ENCODE data around the gene PARD3.

Gene PARD3

DNA sequence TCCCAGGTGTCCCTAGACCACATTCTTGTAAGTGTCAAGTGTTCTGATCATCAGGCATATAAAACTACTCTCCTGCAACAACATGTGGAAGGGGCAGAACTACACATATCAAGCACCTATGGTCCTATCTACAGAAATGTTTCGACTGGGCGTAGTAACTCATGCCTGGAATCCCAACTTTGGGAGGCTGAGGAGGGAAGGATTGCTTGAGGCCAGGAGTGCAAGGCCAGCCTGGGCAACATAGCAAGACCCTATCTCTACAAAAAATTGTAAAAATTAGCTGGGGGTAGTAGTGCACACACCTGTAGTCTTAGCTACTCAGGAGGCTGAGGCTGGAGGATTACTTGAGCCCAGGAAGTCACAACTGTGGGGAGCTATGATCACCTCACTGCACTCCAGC lies 244.2 kb downstream of the PARD3 start:
- DNase-seq: no peak

DNA sequence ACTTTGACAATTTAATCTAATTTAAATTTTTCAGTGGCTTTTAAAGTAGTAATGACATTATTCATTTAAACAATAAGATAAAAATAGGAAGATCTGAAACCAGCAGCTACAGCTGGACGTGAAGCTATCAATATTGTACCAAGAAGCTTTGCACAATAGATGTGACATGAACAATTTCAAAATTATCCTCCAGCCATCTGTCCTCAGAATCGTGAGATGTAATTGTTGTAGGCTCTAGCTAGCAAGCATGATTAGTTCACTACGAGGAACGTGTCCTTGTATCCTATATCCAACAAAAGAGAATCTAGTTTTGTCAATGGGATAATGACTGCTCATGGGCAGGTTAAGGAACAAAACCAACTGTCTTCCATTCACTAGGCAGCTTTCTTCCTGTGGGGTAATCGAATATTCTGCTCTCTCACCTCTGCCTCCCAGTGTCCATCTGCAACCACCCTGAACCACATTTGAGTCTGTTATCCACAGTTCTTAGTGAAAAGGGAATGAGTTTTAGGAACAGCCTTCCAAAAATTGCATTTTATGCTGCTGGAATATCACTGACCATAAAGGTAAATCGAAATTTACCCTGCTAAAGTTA lies 247.3 kb downstream of the PARD3 start:
- DNase-seq: no peak

DNA sequence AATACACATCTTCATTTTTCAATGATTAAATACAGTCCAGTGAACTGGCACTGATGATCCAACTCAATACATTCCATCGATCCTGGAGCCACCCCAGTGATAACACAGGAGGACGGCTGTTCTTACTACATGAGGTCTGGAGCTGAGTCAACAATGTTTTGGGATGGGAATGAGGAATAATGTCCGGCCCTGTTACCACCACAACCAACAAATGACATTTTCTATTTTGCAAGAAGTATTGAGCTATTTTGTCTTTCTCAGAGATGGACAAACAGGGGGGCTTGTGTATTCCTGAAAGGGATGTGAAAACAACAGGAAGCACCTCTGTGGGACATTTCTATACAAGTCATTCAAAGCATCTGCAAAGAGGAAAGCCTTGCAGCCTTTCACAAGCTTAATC lies 249.2 kb downstream of the PARD3 start:
- DNase-seq: no peak

DNA sequence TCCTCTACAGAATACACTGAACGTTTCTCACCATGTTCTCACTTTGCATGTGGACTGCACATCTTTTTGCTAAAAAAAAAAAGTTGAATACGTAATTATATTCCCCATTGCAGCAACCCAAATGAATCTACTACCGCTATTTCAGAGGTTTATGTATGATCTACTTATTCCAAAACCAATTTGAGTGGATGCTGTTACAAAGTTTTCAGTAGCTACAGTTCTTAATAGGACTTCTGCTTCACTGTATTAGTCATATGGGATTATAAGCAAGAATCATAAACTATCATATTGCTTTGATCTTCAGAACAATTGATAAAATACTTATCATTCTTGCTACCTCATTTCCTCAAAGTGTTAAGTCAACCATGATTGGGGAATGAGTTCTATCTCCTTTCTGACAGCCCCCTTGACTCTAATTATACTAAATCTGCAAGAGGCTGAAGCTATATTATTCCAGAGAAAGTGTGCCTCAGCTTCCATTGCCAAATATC lies 257.0 kb downstream of the PARD3 start:
- DNase-seq: no peak

DNA sequence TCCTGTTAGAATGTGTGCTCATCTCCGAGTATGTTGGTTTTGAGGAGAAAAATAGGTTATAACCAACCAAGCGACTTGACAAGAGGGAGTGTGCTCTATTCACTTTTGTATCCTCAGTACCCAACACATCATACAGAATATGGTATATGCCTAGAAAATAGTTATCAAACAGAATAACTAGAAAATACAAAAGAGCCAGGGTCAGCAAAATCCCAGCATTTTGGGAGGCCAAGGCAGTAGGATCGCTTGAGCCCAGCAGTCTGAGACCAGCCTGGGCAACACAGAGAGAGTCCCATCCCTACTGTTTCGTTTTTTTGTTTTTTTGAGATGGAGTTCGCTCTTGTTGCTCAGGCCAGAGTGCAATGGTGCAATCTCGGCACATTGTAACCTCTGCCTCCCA lies 257.9 kb downstream of the PARD3 start:
- no peak for DNase-seq

DNA sequence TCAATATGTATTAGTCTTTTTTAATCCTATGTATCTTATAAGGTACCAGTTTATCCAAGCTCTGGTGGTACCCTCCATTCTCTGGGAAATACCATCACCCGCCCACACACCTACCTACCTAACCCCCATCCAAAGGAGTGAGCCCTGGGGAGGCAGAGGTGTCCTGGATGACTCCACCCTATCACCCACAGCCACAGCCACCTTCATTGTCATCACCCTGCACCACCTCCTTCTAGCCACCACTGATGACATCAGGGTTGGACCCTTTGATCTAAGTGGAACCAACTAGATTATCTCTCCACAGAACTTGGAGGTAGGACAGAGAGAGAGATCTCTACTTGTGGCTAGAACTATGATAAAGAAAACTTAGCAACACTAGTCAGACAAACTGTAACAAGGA lies 259.4 kb downstream of the PARD3 start:
- no peak for DNase-seq

DNA sequence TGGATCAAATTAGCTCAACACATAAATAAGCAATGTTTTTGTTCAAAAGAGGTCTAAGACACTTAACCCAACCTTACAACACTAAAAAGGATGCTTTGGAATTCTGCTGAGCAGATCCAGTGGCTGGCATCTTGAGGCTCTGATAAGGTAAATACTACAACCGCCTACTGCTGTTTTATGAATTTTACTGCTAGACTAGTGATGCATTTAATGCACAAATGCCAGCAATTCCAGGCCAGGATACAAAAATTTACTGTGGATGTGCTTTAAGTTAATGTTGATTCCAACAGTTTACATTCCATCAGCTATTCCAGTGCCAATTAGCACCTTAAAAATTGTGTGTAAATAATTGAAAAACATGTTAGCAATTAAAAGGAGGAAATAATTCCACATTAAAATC lies 261.3 kb downstream of the PARD3 start:
- no peak for DNase-seq

DNA sequence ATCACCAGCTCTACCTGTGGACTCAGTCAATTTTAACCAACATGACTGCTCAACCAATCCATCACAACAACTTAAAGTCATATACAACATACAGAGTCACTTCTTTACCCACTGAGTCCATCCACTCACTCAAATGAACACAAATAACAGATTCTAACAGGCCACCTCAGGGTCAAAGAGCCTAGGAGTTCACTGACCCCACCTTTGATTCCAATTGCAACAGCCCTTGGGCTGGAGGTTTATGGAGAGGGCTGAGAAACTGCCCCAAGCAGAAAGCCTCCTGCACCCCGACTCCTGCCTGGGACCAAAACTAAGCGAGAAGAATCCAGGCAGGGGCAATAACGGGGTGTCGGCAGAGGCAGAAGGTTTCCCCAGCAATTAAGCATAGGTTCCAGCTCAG lies 263.8 kb downstream of the PARD3 start:
- DNase-seq: no peak

DNA sequence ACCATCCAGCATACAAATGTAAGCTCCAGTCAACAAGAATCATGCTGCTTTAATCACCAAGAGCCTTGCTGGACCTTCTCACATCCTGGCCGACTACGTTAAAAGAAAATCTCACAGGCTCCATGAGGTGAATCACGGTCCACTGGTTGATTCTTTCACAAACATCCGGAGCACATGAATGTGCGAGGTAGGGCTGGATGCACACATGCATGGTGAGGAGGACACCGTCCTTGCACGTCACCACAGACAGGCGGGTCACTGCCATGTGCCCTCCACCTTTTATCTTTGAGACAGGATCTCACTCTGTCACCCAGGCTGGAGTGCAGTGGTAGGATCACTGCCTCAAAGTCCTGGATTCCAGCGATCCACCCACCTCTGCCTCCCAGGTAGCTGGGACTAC lies 265.1 kb downstream of the PARD3 start:
- no peak for DNase-seq

DNA sequence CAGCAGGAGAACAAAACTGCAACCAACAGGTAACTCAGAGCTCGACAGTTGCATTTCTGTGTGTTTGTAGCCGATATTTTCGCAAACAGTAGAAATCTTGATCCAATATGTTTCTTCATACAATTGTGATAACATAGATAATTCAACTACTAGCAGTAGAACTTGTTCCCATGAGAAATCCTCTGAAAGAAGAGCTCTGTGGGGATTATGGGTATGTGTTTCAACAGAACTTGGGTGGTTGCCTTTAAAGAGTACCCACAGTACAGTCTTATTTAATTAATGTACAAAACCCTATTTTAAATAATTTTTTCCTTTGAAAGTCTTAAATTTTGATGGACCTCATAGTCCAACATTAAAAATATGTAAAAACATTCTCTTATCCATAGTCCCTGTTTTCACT lies 266.1 kb downstream of the PARD3 start:
- no peak for DNase-seq

DNA sequence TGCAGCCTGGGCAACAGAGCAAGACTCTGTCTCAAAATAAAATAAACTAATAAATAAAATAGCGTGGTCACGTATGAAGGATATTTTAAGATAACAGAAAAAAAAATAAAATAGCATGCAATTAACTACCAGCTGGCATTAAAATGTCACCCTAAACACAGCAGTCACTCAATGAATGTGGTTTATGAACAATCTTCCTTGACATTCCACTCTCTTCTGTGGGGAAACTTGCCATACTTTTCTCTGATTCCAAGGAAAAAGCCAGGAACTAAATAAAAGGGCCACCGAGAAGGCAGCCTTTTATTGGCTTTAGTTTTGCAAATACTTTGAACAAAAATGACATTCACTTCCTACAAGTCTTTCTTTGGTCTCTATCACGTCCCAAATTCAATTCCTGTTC lies 266.6 kb downstream of the PARD3 start:
- no peak for DNase-seq

DNA sequence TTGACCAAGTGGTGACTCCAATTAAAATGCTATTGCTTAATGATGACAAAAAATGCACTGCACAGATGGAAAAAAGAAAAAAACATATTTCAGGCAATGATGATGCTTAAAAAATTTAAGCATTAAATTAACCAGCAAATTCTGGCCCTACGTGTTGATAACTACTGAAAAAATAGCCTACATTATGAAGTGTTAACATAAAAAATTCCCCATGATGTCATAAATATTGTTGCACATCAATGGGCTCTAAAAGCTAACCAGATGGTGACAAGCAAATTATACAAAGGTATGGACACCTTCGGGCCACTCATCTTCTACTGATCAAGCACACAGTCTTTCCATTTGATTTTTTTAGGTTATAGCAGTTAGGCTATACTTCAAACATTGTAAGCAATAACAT lies 267.4 kb downstream of the PARD3 start:
- DNase-seq: no peak

DNA sequence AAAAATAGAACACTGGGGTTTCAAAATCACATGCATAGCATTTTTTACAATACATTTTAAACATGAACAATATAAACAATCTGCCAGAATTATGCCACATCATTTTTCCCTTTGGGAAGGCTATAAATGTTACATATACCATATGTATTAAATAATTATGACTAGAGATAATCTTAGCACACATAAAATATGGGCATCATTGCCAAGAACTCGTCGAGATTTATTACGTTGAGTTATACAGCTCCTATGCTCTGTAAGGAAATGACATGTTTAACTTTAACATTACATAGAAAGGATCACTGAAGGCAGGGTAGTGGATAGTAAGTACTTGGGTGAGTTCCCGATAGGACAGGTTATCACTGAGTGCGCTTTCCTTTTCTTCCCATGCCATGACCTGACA lies 267.8 kb downstream of the PARD3 start:
- no peak for DNase-seq

DNA sequence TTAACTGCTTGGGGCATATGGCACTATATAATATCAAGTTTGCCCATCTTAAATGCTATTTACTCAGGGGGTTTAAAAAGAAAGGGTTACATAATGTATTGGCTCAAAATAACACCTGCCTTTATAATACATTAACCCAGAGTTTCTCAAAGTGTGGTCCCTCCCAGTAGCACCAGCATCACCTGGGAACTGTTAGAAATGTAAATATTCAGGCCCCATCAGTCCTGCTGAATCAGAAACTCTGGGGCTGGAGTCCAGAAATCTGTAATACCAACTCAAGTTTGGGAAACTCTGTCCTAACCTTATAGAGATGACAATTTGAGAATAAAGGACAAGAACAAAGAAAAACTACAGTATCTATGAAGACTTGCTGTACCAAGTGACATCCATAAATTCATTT lies 270.7 kb downstream of the PARD3 start:
- no peak for DNase-seq

DNA sequence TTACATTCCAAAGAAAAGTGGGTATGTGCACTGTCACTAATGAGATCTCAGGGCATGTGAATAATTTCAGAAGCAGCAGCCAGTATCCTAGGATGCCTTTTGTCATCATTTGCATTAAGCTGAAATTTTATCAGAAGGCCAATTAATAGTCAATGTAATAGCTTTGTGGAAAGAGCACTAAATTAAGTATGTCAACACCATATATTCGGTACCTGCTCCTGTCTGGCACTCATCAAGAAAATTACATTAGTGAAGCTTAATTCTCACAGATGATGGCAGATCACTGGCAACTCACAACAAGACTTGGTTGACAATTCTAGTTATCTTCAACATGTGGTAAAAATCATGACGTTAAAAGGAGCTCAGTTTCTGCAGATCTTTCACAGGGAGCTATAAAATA lies 271.4 kb downstream of the PARD3 start:
- no peak for DNase-seq

DNA sequence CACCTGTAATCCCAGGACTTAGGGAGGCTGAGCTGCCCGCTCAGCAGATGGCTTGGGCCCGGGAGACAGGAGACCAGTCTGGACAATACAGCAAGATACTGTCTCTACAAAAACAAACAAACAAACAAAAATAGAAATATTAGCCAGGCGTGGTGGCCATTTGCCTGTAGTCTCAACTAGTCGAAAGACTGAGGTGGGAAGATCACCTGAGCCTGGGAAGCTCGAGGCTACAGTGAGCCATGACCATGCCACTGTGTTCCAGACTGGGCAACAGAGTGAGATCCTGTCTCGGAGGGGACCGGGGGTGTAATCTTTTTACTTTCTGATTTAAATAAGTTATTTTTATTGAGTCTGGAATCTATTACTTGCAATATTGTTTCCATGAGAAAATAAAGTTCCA lies 274.6 kb downstream of the PARD3 start:
- no peak for DNase-seq

DNA sequence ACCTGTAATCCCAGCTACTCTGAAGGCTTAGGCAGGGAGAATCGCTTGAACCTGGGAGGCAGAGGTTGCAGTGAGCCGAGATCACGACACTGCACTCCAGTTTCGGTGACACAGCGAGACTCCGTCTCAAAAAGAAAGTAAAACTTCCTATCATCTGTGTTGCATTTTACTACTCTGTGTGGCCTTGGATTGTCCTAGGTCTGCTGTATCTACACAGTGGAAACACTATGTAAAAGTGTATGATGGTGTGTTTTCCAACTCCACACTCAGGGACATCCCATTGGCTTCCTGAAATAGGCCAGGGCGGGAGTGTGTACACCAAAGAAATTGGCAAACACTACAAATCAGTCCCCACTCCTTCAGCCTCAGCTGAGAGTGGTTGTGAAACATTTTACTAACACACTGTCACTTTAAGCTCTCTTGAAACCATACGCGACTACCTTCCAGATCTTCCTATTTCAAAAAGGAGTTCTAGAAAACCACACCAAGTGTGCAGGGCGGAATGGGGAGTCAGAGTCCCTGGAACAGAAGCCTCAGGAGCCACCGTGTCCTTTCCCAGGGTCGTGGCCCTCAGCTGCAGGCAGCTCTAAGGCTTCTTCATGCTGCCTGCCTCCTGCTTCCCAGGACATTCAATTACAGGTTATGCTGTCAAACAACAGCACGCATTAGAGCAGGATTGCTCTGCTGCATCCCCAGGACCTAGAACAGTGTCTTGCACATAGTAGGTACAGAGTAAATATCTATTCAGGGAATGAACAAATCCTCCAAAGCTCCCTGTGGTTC lies 275.4 kb downstream of the PARD3 start:
- DNase-seq: no peak

DNA sequence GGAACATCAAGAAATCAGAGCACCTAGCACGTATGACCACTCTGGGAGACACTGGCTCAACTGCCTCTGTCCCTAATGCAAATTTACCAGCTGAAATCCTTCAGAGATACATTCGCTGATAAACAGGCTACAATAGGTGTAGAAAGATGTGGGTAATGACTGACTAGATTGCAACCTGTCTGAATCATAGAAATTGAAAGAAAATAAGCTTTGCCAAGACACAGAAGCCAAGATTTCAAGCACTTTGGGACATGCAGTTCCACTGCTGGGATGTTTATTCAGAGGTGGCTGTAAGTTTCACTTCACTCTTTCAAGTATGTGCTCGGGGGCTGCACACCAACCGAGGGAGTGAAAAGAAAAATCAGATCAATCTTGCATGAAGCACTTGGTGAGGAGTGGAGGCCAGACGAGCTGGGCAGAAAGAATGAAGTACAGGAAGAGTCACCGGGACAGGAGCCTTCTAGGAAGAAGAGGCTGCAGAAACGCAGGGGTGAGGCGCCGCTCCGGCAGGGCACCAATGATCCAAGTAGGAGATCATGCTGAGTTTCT lies 276.7 kb downstream of the PARD3 start:
- no peak for DNase-seq

DNA sequence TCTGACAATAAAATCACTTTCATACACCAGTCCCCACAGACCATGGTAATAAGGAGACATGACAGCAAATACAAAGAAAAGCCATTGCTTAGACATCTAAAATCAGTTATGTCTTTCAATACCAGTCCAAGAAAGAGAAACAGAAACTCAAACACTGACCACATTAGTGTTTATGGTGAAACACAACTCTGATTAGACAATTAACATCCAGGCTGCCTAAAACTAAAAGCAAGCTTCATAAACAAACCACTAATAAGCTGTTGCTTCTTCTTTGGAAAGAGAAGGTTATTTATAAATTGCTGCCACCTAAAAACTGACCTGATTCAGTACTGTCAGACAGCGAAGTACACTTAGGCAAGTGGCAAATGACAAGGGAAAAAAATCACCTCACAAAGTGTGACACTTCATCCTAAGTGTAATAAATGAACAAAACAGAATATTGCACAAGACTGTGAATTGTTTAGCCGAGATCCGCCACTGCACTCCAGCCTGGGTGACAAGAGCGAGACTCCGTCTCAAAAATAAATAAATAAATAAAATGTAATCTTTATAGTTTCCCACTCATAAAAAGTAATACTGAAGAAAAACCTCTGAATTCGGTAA lies 277.4 kb downstream of the PARD3 start:
- no peak for DNase-seq

DNA sequence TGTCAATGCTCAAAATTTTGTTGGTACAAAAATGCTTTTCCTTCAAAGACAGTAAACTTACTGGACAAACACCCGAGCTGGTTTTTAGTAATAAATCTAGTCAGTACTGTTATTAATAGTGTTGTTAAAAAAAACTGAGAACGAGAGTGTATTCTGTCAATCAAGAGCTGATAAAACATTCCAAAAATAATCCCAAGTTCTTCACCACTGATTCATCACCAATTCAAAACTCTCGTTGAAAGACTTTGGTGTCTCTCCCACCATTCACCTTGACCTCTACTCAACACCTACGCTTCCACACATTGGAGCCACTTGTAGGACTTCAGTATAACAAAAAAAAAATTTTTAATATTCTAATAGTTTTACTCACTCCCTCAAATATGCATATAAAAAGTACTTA lies 279.2 kb downstream of the PARD3 start:
- no peak for DNase-seq

DNA sequence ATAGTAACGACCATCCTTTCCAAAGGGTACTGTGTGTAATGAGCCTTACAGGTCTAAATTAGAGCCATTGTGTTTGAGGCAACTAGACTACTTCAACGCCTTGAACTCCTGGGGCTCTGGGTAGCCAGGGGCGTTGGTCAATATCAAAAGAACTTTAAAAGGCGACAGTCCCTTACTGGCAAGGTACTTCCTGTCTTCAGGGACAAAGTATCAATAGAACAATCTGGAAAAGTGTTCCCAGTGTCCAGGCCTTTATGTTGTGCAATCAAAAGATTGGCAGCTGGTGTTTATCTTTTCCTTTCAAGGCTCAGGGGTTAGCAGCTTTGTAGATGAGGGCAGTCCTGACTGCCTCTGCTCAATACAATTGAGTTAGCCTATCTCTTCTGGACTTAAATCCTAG lies 284.3 kb downstream of the PARD3 start:
- no peak for DNase-seq

DNA sequence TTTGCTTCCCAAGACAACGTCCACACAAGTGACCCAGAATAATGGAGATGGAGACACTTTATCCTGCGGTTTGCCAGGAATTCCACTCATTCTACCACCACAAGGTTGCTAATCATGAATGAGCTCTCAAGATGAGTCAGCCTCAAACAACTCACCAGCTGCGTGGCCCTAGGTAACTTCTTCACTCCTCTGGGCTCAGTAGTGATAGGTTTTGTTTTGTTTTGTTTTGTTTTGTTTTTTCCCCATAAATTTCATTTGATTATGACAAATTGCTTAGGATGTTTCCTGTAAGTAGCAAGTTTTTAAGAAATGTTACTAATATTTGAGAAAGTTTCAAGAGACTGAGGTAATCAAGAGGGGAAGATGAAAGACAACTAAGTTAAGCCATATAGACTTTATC lies 286.8 kb downstream of the PARD3 start:
- no peak for DNase-seq

DNA sequence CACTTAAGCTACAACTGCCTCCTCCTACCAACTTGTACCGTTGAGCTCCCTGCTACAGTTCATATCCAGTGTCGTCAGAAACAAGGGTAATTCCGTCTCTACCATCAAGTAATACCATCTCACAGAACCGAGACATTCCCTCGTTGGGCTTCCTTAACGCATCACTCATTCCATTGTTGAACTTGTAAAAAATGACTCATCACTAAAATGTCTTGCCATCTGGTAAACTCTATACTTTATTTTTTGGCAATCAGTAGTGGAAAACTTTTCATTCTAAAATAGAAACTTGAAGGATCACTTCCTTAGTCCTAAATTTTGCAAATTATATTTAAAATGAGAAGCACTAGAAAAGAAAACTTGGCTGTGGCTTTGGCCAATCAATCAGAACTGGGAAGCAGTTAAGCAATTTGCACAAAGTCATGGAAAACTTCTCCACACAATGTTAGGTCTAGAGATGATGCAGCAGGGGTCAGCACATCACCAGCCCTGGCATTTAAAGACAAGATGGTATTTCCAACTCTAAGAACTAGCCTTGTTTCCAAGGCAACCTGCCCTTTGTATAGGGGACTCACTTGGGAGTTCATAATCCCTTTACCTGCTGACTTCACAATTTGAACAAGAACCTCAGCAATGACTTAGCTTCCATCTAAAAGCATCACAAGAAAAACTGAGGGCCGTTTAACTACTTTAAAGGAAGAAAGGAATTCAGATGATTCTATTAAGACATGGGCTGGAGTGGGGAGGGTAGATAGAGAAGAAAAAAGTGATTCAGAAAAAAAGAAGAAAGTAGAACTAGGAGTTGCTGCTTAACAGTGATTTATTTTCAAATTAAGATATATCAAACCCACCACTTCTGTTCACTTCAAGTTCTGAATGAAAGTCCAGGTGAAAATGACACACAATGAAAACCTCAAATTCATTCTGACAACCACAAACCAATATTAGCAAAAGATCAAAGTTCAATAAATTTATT lies 288.1 kb downstream of the PARD3 start:
- DNase-seq: no peak
